Stimulated activated CD8-positive, alpha-beta memory T cell treated with anti-CD3 and anti-CD28 coated beads, Interleukin-7, amount 100 ng/mL, for 4 hours (primary cell): ENCODE results near the gene TNS3.
"Not testable (repeated sequence)": the region's sequence is repeated elsewhere in the genome, so short reads cannot be mapped to it uniquely, and the experiment has no call there.

Source experiments
- DNase-seq, 2 donors: peaks; one replicate each; pipeline ENCODE4 v3.0.0-alpha.2; 2020; ENCODE audit warnings: low read depth in 2 of 2

Gene TNS3

GRCh38 chr7:47472444-47473157 is 109.3 kb downstream of the TNS3 start:
- no peak for DNase-seq

GRCh38 chr7:47471831-47472230 is 110.1 kb downstream of the TNS3 start:
- no peak for DNase-seq

- DNase-seq: no peak
Observed at GRCh38 chr7:47471358-47471703, 110.6 kb downstream of the TNS3 start.

GRCh38 chr7:47470567-47471357 is 111.1 kb downstream of the TNS3 start:
- no peak for DNase-seq

- DNase-seq: not testable (repeated sequence)
Observed at GRCh38 chr7:47469846-47470245, 112.1 kb downstream of the TNS3 start.

GRCh38 chr7:47466832-47467231 is 115.1 kb downstream of the TNS3 start:
- DNase-seq: no peak

GRCh38 chr7:47465191-47465590 is 116.7 kb downstream of the TNS3 start:
- no peak for DNase-seq

GRCh38 chr7:47464266-47464665 is 117.6 kb downstream of the TNS3 start:
- DNase-seq: no peak

GRCh38 chr7:47461746-47462145 is 120.2 kb downstream of the TNS3 start:
- no peak for DNase-seq

- DNase-seq: no peak
Observed at GRCh38 chr7:47461161-47461560, 120.8 kb downstream of the TNS3 start.

GRCh38 chr7:47460251-47460989 is 121.5 kb downstream of the TNS3 start:
- DNase-seq: no peak

- no peak for DNase-seq
Observed at GRCh38 chr7:47458486-47458885, 123.4 kb downstream of the TNS3 start.

- DNase-seq: no peak
Observed at GRCh38 chr7:47458057-47458456, 123.9 kb downstream of the TNS3 start.

GRCh38 chr7:47456210-47456955 is 125.5 kb downstream of the TNS3 start:
- no peak for DNase-seq

GRCh38 chr7:47455872-47456185 is 126.1 kb downstream of the TNS3 start:
- no peak for DNase-seq

- DNase-seq: no peak
Observed at GRCh38 chr7:47454974-47455871, 126.7 kb downstream of the TNS3 start.

GRCh38 chr7:47454069-47454973 is 127.6 kb downstream of the TNS3 start:
- no peak for DNase-seq

GRCh38 chr7:47453093-47454061 is 128.5 kb downstream of the TNS3 start:
- no peak for DNase-seq

GRCh38 chr7:47452715-47453092 is 129.2 kb downstream of the TNS3 start:
- DNase-seq: no peak
